T47D (cell line): ENCODE measurements around the gene KAT6B.

Experiments
- DNase-seq, 2 experiments: peaks; one replicate each; pipeline versions ENCODE4 v3.0.0 to v3.0.0-alpha.2; 2011 to 2012; ENCODE audit warnings: low read depth in 1 of 2, low spot score in 1 of 2
- JUND ChIP-seq: IDR thresholded peaks from 2 replicates; pipeline ENCODE4 v1.6.1; 2012; ENCODE audit warnings: low read depth
- in situ Hi-C: cut with HindIII; loops from 2 replicates; pipeline ENCODE4 v1.10.0; 2016; ENCODE audit warnings: low sequenced_read_pairs, low pct_unique_long_range_greater_than_20kb

The KAT6B gene

DNA sequence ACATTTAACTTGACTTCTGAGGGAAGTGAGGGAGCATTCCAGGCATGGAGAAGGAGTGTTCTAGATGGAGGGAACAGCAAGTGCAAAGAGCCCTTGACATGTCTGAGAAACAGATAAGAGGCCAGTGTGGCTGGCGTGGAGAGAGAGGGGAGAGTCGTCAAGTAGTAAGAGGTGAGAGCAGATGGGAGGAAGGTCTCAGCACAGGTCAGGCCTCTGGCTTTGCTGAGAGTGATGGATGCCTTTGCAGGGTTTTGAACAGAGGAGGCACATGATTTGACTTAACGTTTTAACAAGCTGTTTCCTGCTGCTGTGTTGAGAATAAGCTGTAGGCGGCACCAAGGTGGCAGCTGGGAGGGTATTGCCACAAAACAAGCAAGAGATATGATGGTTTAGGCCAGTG lies 97.2 kb downstream of the KAT6B start:
- DNase-seq: no peak
- no peak for TF ChIP-seq JUND
- in situ Hi-C loops: no loop called here

DNA sequence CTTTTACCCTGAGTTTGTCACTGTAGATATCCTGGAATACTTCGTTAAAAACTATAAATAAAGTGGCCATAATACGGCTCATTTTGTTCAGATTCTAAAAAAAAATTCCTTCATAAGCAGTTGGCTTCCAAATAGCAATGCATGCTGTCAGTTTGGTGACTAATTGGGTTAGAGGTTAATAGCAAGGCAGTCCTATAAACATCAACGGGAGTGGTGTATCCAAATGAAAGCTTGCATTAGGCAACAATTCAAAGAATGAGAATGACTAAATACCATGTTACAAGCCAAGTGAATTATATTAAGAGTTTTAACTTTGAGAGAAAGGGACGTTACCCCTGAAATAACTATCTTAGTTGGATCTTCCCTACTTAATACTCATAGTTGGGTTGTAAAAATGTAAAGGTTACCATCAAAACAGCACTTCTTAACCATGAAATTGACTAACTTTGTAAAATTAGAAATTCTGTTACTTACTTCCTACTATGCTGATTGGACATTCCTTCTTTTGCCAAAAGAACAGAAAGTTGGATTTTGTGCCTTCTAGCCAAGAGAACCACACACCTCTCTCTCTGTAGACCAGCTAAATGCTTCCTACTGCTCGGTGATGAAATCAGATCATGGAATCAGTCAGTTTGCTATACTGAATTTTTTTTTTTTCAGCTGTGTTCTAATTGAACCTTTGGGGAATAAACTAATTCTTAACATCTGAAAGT lies 98.0 kb downstream of the KAT6B start:
- DNase-seq: no peak
- in situ Hi-C loops: no loop called here
- TF ChIP-seq JUND: no peak

DNA sequence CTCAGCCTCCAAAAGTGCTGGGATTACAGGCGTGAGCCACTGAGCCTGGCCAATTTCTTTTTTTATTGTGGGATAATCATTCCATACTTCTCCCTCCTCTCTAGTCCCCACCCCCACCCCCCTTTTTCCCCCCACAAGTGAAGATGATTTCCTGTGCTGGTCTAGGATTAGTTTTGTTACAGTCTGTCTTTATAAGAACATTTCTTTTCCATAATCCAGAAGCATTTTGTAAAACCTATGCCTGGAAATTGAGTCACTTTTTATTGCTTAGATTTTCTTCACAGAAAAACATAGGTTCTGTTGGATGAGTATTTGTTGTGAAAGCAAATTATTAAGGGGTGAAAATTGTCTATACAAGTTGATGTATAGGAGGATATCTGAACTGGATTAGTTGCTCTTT lies 98.9 kb downstream of the KAT6B start:
- TF ChIP-seq JUND: no peak
- in situ Hi-C loops: no loop called here
- no peak for DNase-seq

DNA sequence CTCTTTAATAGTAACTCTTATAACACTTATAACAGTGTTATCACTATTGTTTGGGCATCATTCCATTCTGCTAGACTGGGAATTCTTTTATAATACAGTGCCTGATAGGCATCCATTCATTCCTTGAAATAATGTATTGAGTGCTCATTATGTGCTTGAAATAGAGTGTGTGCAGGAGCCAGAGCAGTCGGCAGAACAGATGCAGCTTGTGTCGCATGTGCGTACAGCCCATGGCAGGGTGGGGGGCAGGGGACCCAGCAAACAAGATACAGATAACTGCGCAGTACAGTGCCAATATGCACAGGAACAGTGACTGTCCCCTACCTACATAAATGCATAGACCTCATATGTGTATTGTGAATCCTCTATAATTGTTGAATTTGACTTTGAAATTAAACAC lies 99.3 kb downstream of the KAT6B start:
- in situ Hi-C loops: no loop called here
- no peak for TF ChIP-seq JUND
- DNase-seq: no peak

DNA sequence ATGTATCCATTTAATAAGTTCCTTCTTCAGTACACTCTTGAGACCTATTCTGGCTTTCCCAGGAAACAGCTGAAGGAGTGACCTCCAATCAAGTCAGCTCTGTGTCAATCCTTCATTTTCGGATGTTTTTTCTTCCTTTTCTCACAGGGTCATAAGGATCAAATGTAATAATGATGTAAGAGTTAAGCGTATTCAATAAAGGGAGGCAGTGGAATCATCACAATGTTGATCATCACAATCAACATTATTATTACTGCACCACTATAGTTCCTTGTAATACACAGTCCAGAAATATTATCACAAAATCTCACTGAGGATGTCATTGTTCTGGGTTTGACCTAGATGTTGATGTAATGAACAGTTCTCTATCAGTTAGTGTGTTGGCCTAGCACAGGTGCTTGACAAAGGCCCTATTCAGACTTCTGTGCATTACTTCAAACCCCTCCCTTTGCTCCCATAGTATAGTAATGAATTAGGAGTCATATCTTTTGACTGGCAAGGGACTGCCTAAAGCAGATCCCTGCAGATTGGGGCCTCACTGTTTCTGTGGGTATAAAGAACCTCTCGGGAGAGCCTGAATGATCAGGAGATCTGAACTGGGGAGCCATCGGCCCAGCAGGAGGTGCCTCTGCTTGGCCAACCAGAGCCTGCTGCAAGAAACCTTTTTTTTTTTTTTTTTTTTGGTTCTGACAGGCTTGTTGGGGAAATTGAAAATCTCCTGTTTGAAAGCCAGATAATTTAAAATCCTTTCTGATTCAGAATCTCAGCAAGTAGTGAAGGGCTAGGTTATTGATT lies 100.6 kb downstream of the KAT6B start:
- TF ChIP-seq JUND: no peak
- in situ Hi-C loops: no loop called here
- no peak for DNase-seq

DNA sequence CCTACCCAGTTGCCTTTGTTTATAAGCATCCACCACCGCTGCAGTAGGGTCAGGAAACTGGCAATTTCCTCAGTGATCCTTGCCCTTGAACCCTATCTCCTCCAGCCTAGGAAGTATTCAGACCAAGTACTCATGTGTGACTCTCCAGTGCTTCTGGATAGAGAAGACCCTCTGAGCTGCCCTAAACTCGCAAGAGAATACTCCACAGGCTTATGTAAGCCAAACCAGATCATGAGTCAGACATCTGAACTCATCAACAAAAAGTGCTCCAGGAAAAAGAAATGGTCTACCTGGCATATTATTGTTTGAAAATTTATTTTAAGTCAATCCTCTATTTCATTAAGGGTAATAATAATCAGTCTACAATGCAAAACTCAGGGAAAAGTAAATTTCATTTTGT lies 101.3 kb downstream of the KAT6B start:
- no peak for TF ChIP-seq JUND
- DNase-seq: no peak
- in situ Hi-C loops: no loop called here

DNA sequence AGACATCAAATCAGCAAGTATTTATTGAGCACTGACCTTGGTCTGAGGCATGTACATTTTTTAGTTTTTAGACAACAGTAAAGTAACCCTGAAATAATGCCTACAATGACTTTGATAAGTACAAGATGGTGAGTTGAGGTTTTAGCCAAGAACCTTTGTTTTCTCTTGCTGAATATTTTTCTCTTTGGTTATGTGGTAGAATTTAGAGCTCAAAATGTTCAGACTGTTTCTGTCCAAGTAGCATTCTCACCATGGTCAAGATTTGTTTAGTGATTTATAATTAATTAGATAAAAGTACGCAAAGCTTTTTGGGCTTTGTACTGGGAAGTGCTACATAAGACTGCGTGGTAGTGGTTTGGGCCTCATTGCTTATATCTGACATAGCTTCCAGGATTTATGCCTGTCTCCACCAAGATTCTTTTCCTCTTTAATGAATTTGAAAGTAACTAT lies 102.4 kb downstream of the KAT6B start:
- in situ Hi-C loops: no loop called here
- no peak for TF ChIP-seq JUND
- no peak for DNase-seq

DNA sequence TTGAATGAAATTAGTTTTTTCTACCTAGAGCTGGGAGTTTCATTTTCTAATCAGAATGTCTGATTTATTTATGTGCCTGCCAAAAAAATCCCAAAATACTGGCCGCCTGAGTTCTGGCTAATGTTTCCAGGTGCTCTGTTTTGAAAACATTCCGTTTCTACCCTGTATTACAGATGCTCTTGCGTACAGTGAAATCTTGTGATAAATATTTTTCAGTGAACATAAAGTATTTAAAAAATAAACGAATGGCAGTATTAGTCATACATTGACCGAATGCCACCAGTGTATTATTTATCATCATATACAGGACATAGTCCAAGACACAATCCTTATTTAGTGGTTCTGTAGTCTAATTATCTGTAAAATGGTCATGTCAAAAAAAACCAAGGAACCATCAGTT lies 102.8 kb downstream of the KAT6B start:
- no peak for TF ChIP-seq JUND
- no peak for DNase-seq
- in situ Hi-C loops: no loop called here

DNA sequence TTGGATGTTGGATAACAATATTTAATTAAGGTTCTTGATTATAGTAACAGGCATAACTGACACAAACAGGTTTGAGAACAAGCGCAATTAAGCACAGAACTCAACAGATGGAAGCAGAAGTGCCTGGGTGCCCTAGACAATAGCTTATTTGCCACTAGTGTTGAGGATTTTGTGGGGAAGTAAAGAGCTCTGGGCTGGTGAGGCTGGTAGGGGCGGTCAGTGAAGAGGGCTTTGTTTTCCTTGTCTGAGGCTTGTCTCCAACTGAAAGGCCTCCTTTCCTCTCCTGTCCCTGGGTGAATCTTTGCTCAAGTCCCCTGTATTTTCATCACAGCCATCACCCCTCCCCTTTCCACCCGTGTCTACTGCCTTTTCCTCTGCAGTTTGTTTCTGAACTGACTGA lies 104.6 kb downstream of the KAT6B start:
- no peak for TF ChIP-seq JUND
- in situ Hi-C loops: no loop called here
- DNase-seq: no peak

DNA sequence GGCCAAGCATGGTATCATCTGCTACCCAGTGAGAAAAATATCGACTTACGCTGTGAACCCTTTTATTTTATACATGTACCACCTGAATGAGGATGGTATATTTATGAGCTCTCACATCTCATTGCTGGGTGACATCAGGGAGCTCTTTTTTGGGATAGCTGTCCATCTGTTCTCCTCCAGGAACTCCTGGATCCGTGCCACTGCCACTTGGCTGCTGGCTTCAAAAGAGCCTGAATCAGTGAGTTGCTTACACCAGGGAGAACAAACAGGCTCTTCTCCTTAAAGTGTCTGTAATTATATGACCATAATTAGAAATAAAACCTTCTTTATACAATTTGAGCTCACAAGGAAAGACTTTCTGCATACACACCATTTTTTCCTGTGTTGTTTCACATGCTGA lies 106.2 kb downstream of the KAT6B start:
- no peak for DNase-seq
- no peak for TF ChIP-seq JUND
- in situ Hi-C loops: no loop called here

DNA sequence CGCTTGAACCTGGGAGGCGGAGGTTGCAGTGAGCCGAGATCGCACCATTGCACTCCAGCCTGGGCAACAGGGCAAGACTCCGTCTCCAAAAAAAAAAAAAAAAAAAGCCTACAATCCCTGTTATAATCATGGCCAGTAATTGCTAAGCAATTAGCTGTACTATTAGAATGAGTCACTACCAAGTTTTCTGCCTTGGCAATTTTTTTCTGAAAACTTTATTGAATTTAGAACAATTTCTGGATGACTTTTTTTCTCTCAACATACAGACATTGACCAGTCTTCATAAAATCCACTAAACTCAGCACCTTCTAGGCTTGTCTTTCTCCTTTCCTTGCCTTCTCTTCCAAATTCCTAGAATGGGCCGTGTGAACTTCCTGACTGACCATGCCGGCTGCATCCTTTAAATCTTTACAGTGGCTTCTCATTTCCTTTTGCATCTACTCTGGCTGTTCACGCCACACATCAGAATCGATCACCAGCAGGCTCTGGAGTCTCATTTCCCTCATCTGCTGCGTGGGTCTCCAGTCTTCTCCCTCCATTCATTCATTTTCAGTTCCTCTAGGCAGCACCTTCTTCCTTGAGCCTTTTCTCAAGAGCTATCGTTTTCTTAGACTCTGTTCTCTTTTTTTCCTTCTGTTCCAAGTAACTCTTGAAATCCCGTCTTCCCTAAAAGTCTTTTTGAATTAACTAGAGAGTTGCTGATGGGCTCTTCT lies 107.9 kb downstream of the KAT6B start:
- in situ Hi-C loops: no loop called here
- DNase-seq: no peak

DNA sequence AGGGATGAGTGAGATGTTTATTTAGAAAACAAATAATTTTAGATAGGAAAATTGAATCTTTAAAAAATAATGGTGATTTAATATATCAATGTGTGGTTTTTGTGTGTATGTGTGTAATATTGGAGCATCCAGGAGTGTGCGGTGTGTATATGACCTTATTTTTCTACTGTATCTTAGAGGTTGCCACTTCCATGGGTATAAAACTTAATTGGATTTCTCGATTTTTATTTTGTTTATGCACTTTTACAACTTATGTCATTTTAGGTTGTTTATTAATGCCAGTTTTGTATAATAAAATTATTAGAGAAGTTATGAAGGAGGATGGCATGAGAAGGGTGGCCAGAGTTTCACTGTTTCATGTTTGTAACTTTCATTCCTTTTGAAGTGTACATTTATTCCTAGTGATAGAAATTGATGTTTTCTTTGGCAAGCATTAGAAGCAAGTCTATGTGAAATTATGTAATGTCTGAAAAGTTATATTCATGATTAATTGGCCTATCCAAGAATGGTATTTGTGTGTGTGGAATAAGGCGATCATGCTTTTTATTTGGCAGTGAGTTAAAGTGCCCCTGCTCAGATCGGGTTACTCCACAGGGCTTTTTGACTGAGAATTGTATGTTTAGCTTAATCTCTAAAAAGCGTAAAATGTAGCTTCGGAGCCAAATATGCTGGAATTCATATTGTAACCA lies 110.3 kb downstream of the KAT6B start:
- in situ Hi-C loops: no loop called here
- no peak for TF ChIP-seq JUND
- DNase-seq: no peak

More for the DNA sequence above, 107.9 kb downstream of the KAT6B start:
- TF ChIP-seq JUND: no peak
